GM21825 (cell line): ENCODE results near the gene JAML.
"Not testable (repeated sequence)": the region's sequence is repeated elsewhere in the genome, so short reads cannot be mapped to it uniquely, and the experiment has no call there.

Source experiments
- ATAC-seq: cut with Tn5 transposase; IDR thresholded peaks from one replicate; pipeline ENCODE4 v1.9.1; 2021; ENCODE audit warnings: mild to moderate bottlenecking, moderate library complexity; ENCODE audit not compliant: unreplicated experiment

JAML gene

DNA sequence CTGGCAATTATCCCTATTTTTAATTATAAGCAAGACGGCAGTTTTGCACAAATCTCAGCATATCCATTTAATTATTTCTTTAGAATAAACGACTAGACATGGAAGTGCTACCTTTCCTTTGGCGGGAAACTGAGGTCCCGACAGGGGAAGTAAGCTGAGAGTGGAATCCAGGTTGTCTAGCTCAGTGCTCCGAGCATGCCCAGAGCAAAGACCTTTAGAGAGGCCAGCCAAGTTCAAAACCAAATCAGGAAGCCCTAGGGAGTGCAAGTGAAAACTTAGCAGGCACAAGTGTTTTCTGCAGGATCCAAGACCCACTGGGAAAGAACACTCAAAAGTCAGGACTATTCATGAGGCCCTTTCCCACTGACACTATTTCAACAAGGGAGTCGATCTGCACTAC is 25.7 kb downstream of the JAML start:
- ATAC-seq = no peak

DNA sequence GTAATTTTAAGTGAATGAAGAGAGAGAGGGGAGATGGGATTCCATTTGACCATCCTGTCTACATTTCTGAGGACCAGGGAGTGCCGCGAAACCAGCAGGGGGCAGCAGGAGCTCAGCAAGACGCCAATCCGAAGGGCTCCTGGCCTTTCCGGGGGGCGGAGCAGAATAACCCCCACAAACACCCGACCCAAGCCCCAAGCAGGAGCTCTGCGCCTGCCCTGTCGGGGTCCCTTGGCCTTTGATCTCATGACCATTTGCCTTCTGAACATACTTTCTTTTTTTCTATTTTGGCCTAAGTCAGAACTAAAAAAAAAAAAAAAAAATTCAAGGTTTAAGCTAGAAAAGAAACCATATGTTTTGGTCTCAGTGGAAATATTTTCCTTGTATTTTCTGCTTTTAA is 26.4 kb downstream of the JAML start:
- ATAC-seq = no peak

DNA sequence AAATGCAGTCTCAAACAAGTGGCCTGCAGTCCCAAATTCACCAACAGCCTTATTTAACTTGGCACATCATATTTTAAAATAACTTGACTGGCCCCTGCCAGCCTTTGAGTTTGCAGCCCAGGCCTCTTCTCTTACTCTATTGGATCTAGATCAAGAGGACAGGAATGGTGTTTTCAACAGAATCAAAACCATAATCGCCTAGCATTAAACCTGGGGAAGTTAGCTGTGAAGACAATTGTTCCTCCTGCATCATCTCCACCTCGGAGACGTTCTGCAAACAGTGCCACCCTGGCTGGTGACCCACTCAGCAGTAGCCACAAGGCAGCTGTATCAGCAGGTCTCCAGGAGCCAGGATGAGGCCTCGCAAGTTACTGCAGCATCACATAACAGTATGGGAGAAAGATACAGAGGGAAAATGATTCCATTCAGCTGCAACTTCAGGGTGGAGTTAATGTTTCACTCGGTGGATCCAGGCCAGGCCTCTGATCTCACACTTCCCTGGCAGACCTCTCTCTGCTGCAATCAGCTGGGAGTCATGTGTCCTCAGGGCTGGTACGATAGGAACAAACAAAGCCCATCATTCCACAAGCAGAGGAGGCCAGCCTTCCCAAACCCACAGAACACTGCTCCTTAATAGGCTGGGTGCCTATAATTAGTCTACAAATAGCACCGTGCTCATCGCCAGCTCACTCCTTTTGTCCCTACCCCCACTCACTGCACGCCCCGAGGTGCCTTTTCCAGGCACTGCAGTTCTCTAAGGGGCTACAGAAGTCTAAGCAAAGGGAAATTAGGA is 29.8 kb downstream of the JAML start:
- ATAC-seq = no peak

DNA sequence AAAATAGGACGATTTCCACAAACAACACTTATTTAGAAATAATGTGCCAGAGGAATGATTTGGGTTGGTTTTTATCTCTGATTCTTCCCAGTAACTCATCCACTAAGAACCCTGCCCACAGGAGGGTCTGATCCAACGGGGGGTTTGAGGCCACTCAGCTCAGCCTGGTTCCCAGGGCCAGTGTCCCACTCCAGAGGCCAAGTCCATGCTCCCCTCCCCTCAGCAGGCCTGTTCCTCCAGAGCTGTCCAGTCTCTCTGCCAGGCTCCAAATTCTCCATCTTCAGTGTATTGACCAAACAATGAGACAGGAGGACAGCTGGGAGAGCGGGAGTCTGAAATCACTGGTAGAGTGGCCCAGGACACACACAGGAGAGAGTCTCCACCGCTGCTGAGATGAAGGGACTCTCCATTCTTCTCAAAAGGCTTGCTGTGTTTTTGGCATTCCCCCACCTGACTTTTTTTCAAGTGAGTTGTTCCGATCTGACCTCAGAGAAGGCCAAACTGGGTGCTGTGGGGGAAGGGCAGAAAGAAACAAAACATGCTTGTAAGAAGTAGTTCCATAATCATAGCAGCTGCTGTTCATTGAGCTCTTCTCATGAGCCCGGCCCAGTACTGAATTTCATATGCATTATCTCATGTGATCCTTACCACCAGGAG is 30.8 kb downstream of the JAML start:
- ATAC-seq = no peak

DNA sequence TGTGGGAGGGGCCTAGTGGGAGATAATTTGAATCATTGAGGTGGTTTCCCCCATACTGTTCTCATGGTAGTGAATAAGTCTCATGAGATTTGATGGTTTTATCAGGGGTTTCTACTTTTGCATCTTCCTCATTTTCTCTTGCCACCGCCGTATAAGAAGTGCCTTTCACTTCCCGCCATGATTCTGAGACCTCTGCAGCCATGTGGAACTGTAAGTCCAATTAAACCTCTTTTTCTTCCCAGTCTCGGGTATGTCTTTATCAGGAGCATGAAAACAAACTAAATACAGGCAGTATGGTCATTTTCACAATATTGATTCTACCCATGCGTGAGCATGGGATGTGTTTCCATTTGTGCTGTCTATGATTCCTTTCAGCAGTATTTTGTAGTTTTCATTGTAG is 32.0 kb downstream of the JAML start:
- ATAC-seq = not testable (repeated sequence)

DNA sequence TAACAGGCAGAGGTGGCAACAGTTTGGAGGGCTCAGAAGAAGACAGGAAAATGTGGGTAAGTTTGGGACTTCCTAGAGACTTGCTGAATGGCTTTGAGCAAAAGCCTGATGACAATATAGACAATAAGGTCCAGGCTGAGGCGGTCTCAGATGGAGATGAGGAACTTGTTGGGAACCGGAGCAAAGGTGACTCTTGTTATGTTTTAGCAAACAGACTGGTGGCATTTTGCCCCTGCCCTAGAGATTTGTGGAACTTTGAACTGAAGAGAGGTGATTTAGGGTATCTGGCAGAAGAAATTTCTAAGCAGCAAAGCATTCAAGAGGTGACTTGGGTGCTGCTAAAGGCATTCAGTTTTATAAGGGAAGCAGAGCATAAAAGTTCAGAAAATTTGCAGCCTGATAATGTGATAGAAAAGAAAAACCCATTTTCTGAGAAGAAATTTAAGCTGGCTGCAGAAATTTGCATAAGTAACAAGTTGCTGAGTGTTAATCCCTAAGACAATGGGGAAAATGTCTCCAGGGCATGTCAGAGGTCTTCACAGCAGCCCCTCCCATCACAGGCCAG is 33.8 kb downstream of the JAML start:
- ATAC-seq = not testable (repeated sequence)

DNA sequence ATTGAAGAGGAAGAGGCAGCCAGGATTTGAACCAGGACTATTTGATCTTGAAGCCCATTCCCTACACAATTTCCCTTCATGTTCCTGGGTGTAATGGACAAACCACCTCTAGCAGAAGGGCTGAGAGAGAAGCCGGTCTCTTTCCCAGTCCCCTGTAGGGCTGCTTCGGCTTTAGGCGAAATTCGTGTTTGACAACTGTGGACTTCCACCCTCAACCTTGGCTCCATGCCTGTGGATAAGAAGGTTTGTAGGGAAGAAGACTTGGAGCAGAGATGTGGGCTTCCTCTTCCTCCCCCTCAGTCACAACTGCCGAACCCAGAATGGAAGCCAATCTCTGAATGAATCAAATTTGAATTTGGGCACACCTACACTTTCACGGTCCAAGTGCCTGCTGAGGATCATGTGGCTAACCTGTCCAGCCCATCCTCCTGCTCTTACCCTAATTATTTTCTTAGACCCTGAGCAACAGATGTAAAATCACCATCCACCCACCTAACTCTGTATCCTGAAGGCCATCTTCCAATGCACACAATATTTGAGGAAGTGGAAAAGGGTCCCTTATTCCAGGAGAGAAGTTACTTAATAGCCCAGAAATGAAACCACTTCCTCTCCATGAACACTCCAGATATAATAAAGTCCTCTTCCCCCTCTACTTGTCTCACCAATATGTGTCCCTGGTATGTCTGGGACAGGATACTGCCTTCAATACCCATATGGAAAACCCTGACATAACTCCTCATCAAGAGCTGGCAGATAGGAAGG is 38.3 kb downstream of the JAML start:
- ATAC-seq = no peak

DNA sequence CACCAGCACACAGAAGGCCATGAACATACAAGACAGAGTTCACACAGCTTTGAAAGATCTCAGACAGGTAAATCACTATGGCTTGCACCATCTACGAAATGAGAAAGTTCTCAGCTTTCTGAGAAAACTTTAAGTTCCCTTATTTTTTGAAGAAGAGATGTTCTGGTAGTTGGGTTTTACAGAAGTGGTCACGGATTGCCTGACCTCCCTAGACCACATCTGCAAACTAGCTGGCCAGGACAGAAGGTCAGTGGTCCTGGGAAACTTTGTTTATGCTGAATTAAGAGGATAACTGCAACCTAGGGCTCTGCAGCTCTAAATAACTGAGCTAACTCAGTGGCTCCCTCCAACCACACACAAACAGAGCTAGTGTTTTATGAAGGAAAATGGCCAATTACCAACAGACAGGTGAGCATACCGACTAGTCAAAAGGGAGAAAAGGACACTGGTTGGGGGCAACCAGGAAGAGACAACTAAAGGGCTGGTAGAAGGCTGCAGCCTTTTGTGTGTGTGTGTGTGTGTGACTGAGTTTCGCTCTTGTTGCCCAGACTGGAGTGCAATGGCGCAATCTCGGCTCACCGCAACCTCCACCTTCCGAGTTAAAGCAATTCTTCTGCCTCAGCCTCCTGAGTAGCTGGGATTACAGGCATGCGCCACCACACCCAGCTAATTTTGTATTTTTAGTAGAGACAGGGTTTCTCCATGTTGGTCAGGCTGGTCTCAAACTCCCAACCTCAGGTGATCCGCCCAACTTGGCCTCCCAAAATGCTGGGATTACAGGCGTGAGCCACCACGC is 39.8 kb downstream of the JAML start:
- no peak for ATAC-seq

DNA sequence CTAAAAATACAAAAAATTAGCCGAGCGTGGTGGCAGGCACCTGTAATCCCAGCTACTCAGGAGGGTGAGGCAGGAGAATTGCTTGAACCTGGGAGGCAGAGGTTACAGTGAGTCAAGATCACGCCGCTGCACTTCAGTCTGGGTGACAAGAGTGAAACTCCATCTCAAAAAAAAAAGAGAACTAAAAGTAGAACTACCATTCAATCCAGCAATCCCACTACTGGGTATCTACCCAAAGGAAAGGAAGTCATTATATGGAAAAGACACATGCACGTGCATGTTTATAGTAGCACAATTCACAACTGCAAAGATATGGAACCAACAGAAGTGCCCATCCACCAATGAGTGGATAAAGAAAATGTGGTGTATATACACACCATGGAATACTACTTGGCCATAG is 41.1 kb downstream of the JAML start:
- not testable (repeated sequence) for ATAC-seq

DNA sequence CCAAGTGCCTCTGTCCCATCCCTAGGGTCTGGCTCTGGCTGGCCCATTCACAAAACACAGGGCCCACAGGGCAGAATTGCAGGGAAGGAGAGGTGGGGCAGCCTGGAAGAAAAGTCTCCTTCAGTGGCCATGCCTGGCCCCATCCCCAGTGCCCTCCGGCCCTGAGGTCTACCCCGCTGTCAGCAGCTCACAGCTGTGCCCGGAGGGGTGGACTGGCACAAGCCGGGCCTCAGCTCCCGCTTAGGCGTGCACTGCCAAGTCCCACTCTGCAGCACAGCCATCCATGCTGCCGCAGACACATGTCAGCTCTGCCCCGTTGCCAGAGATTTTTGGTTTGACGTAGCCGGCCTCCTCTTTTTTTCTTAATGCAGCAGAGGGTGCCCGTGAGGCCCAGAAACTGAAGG is 44.5 kb downstream of the JAML start:
- no peak for ATAC-seq

DNA sequence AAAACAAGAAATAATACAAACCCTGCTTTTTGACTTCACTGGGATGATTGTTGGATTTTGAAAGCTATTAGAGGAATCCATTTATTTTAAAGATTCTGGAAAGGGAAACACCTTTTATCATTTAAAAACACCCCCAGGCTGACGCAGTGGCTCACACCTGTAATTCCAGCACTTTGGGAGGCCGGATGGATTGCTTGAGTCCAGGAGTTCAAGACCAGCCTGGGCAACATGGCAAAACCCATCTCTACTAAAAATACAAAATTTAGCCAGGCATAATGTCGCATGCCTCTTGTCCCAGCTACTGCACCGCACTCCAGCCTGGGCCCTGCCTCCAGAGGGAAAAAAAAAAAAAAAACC is 48.1 kb downstream of the JAML start:
- ATAC-seq = no peak

DNA sequence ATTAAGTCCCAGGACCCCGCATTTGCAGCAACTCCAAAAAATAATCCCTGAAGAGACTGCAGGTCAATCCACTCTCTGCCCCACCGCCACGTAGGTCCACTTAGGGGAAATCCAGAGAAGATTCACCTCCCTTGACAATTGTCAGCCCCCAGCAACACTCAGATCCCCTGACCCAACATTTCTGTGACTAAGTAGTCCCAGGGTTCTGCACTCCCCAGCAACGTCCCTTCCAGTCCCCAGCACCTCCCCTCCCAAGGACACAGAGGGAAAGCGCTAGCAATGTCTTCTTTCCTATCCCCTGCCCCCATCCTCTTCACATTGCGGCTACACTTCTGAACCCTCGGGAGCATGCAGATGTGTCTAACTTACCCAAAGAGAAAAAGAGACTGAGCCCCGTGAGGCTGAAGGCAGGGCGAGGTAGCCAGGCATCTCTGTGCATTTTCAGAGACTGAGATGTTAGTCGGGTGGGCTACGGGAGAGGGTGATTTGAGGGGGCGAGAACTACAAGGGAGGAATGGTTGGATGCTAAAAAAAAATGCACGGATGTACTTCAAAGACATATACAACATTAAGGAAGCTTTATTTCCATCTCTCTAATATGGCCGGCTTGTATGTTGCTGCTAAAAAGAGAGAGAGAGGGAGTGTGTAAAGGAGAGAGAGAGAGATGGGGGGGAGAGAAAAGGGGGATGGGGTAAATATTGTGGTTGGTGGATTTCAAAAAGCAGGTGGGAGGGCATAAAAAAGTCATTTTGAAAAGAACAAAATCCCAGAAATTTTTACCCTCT is 48.6 kb downstream of the JAML start, which contains the start of gene SCN2B:
SCN2B (minus strand) TSS at position 647 of the 785 bp plus-strand sequence; CDS start at position 439, 208 bp downstream.
- ATAC-seq = no peak

DNA sequence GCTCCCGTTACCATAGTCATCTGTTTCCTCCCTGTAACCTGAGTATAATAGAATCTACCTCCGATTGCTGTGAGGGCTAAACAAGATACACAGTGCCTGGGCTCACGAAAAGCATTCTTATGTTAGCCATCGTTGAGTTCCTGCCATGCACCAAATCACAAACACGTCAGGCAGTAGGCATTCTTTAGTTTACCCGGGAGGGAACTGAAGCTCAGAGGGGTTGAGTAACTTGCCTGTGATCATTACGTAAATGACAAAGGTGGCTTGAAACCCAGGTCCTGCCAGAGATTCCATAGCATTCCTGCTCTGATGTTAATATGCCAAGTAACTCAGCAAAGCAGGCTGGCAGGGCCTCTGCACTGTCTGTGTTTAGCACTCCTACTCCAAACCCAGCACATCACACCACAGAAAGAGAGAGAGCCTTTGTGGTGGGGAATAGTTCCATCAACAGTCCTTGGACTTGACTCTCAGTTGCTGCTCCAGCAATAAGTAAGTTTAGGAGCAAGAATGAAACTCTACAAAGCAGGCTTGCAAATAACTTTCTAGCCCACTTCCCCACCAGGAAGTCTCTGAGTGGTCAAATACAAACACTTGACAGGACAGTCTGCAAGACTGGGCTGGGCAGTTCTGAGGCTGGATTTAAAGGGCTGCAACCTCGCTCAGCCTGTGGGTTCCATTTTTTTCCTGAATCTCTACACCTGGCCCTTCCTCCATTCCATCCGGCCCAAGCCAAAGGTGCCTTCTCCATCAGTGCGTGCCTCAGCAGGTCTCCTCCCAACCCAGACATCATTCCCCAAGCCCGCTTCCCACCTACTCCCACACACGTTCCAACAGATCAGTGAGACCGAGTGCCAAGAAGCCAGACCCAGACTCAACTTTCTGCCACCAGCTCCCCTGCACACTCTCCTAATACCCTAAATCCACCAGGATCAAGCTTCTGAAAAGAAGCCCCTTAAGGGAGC is 49.5 kb downstream of the JAML start:
- ATAC-seq = no peak

DNA sequence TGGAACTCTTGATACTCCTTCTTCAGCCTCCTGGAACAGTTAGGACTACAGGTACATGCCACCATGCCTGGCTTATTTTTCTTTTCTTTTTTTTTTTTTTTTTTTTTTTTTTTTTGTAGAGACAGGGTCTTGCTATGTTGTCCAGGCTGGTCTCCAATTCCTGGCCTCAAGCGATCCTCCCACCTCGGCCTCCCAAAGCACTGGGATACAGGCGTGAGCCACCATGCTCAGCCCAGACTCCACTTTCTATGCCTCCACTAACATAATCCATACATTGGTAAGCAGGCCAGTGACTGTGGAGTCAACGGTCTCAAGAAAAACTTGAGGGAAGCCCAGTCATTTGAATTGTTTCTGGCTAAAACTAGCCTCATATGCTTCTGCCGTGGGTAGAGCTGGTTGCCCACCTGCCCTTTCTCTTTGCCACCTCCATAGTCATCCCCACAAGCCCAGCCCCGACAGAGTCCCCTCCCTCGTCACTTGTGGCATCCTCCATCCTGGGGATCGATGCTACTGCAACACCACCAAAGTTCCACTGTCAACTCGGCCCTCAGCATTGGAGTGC is 50.7 kb downstream of the JAML start:
- no peak for ATAC-seq

DNA sequence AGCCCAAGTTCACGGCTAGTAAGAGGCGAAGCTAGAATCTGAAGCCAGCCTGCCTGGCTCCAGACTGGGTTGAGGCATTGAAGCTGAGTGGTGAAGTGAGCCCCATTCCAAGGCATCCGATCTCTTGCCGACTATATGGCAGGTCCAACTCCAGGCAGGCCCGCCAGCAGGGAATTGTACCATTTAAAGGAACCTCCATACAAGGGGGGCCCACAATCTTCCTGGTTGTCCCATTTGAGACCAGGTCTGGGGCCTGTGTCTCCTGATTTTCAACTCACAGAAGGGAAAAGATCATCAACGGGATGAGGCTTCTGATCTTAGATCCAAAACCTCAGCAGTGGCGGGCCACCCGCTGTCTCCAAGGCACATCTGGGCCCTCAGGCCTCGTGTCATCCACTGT is 52.5 kb downstream of the JAML start:
- ATAC-seq = no peak

DNA sequence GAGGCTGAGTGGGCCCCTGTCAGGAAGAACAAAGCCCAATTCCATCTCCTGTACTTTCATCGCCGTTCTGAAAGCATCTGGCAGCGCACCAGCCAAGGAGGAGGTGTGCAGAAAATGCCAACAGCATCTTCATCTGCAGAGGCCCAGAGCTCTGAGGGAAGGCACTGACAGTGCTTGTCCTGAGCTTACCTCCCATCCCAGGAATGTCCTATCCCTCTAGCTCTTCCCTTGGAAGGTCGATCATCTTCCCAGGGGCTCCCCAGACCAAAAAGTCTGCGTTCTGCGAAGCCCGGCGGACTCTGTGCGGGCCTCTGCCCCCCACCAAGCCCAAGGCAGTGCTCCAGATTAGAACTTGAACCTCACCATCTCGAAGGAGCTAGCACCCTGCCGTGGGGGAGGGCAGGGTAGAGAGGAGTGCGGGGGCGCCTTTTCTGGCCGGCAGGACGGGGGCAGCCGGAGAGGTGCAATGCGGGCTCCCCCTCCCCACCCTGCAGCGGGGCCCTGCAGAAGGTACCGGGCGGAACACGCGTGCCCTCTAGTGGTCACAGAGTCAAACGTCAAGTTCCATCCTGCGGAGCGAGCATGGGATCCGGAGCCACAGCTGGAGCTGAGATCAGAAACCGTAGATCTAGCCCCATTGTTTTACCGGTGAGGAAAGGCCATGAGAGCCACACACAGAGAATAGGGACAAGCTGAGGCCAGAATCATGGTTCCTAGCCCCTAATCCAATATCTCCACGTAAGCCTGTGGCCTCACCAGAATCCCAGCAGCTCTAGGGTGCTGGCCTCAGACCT is 53.3 kb downstream of the JAML start:
- no peak for ATAC-seq

DNA sequence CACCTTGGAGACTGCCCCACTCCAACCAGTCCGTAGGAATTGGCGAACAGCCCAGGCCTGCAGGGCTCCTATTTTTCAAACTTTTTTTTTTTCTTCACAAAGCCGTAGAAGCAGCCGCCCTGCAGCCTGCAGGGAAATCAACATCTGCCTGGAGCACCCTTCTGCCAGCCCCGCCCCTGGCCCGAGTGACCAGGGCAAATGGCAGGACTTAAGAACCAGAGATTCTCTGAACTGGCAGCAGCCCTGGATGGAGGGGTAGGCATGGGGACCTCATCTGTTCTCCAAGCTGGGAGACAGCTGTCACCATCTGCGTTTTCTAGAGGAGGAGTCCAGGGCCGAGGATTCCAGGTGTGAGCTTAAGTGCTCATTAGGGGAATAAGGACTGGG is 53.9 kb downstream of the JAML start:
- no peak for ATAC-seq

DNA sequence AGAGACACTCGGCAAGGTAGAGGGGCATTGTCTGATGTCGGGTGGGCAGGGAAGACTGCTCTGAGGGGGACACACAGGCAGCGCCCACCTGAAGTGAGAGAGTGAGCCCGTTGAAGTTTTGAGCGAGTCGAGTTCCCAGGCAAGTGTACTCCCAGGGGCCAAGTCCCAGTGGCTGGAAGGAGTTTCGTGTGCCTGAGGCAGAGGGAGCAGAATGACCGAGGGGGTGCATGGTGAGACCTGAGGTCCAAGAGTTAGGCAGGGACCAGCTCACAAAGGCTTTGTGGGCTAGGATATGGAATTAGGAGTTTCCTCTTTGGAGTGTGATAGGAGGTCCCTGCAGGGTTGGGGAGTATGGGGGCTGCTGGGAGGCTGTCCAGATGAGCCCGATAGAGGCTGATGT is 54.6 kb downstream of the JAML start:
- ATAC-seq = no peak
